SK-N-SH (cell line): ENCODE measurements around the gene ANAPC16. TPM values are rescaled to one million over a fixed set of nuclear protein-coding genes. Genes with fewer than 3 reads are reported as not detected.

ENCODE experiments used
- CTCF ChIA-PET: fragments of 300-600, 350-600 bp; formaldehyde crosslinking; extraction: SDS; loops from one replicate; lab custom pipeline; 2021; lab: Yijun Ruan, JAX
- POLR2A ChIA-PET: fragments of 350-600 bp; sonication (Branson Sonifier 250); formaldehyde crosslinking; extraction: SDS; loops from one replicate; lab custom pipeline; 2020; ENCODE audit warnings: antibody characterized with exemption, inconsistent platforms; lab: Yijun Ruan, JAX
- DNase-seq: peaks from one replicate; pipeline ENCODE4 v3.0.0; 2012
- H2AFZ ChIP-seq: fragments of 200-600 bp; sonication (generic); 2 replicates; pipeline ENCODE4 v1.8.1; 2016; ENCODE audit warnings: antibody characterized with exemption, mild to moderate bottlenecking, low read depth
- H3F3A ChIP-seq: fragments of 200-600 bp; sonication (generic); replicated peaks from 2 replicates; pipeline ENCODE3; 2016; ENCODE audit warnings: antibody characterized with exemption, mild to moderate bottlenecking; ENCODE audit not compliant: insufficient read depth
- H3K27ac ChIP-seq, 2 experiments: fragments of 200-500 bp in 1 of 2; fragments of 200-600 bp in 1 of 2; sonication (Bioruptor generic) in 1 of 2; sonication (generic), shearing (Covaris generic) in 1 of 2; 2 replicates each; pipeline versions ENCODE4 v1.5.1 to v1.6.1; 2014 to 2016; ENCODE audit warnings: low read depth in 2 of 2, inconsistent platforms in 1 of 2, low read length in 1 of 2, mild to moderate bottlenecking in 1 of 2, mixed read lengths in 1 of 2
- H3K27me3 ChIP-seq: fragments of 200-600 bp; sonication (generic), shearing (Covaris generic); 2 replicates; pipeline ENCODE4 v1.6.1; 2016; ENCODE audit warnings: mixed run types; ENCODE audit not compliant: insufficient read depth
- H3K36me3 ChIP-seq, 2 experiments: fragments of 200-500 bp in 1 of 2; fragments of 200-600 bp in 1 of 2; sonication (Bioruptor generic) in 1 of 2; sonication (generic) in 1 of 2; replicated peaks in 1 of 2; 2 replicates each; pipeline versions ENCODE3 to v1.5.1; 2014 to 2016; ENCODE audit warnings: low read length in 1 of 2, mild to moderate bottlenecking in 1 of 2; ENCODE audit not compliant: insufficient read depth in 2 of 2, control insufficient read depth in 1 of 2
- H3K4me1 ChIP-seq, 2 experiments: fragments of 200-500 bp in 1 of 2; fragments of 200-600 bp in 1 of 2; sonication (Bioruptor generic) in 1 of 2; sonication (generic), shearing (Covaris generic) in 1 of 2; 2 replicates each; pipeline versions ENCODE4 v1.5.1 to v1.6.1; 2014 to 2016; ENCODE audit warnings: low read depth in 1 of 2, low read length in 1 of 2, mixed run types in 1 of 2; ENCODE audit not compliant: insufficient read depth in 2 of 2, control insufficient read depth in 1 of 2
- H3K4me2 ChIP-seq: fragments of 200-600 bp; sonication (generic), shearing (Covaris generic); 2 replicates; pipeline ENCODE4 v1.6.1; 2017; ENCODE audit warnings: mixed run types
- H3K4me3 ChIP-seq, 2 experiments: fragments of 200-500 bp in 1 of 2; fragments of 200-600 bp in 1 of 2; sonication (Bioruptor generic) in 1 of 2; sonication (generic), shearing (Covaris generic) in 1 of 2; 2 replicates each; pipeline versions ENCODE4 v1.5.1 to v1.8.1; 2014 to 2016; ENCODE audit warnings: low read depth in 2 of 2, inconsistent platforms in 1 of 2, low read length in 1 of 2, mild to moderate bottlenecking in 1 of 2, mixed read lengths in 1 of 2, moderate library complexity in 1 of 2
- H3K79me2 ChIP-seq: fragments of 200-600 bp; sonication (generic); 2 replicates; pipeline ENCODE4 v1.8.1; 2017; ENCODE audit warnings: mild to moderate bottlenecking; ENCODE audit not compliant: insufficient read depth
- H3K9ac ChIP-seq: fragments of 200-600 bp; sonication (generic); 2 replicates; pipeline ENCODE4 v1.6.1; 2017; ENCODE audit warnings: mixed run types
- H3K9me2 ChIP-seq: fragments of 200-600 bp; sonication (generic); 2 replicates; pipeline ENCODE4 v1.6.1; 2017; ENCODE audit warnings: mixed run types
- H3K9me3 ChIP-seq: fragments of 200-600 bp; sonication (generic); 2 replicates; pipeline ENCODE4 v1.6.1; 2017; ENCODE audit warnings: mixed run types, mild to moderate bottlenecking, moderate library complexity
- H4K20me1 ChIP-seq: fragments of 200-600 bp; sonication (generic); 2 replicates; pipeline ENCODE4 v1.6.1; 2017; ENCODE audit warnings: mild to moderate bottlenecking, mixed run types; ENCODE audit not compliant: insufficient read depth
- CTCF ChIP-seq: fragments of 200-600 bp; sonication (generic); IDR thresholded peaks from 2 replicates; pipeline ENCODE4 v1.6.1; 2017; ENCODE audit warnings: antibody characterized with exemption, mild to moderate bottlenecking, moderate library complexity
- EZH2phosphoT487 ChIP-seq: fragments of 200-600 bp; sonication (generic); IDR thresholded peaks from 2 replicates; pipeline ENCODE4 v1.6.1; 2017; ENCODE audit warnings: low read depth, mixed run types, mild to moderate bottlenecking, antibody characterized with exemption, moderate library complexity, borderline replicate concordance
- GABPA ChIP-seq: IDR thresholded peaks from 2 replicates; pipeline ENCODE4 v1.4.0; 2012; ENCODE audit warnings: low read depth, mild to moderate bottlenecking
- IRF3 ChIP-seq: fragments of 150-350 bp; IDR thresholded peaks from 2 replicates; pipeline ENCODE4 v1.6.1; 2016; ENCODE audit warnings: mild to moderate bottlenecking, low read depth, low read length
- MXI1 ChIP-seq: IDR thresholded peaks from 2 replicates; pipeline ENCODE4 v1.6.1; 2012; ENCODE audit warnings: mild to moderate bottlenecking, low read depth, low read length, improper control_type of control experiment
- NRF1 ChIP-seq: IDR thresholded peaks from 2 replicates; pipeline ENCODE4 v1.6.1; 2012; ENCODE audit warnings: low read depth, mild to moderate bottlenecking, low read length
- USF1 ChIP-seq: IDR thresholded peaks from 2 replicates; pipeline ENCODE4 v1.4.0; 2012; ENCODE audit warnings: low read depth, borderline replicate concordance
- ZBTB33 ChIP-seq: IDR thresholded peaks from 2 replicates; pipeline ENCODE4 v1.4.0; 2012; ENCODE audit warnings: low read depth, borderline replicate concordance
- polyA plus RNA-seq, 3 experiments: library from polyadenylated mRNA; depleted of rRNA; stranded (reverse); fragments of >200 nt; gene quantifications; 2 replicates each; pipeline ENCODE4 v1.2.3, GENCODE V29; 2012

ANAPC16 gene
- polyA plus RNA-seq, 1 of the 3 experiments (the other 2 are of a cell fraction) = 45.2 TPM

GRCh38 chr10:72173619-72174296 lies 42.1 kb upstream of the ANAPC16 start (continued):
- TF ChIP-seq IRF3 (no peak), MXI1 (no peak), USF1 (no peak), GABPA (no peak), ZBTB33 (no peak), EZH2phosphoT487 (no peak), NRF1 (no peak)
- TF ChIP-seq, all 33 proteins: peak for 7

- H3K36me3 ChIP-seq = peaks cover 9 to 10% of the 10 kb centered on the region in 2 experiments
- H3K4me3 ChIP-seq = no peak overlapping the region
- ChIA-PET CTCF (interaction anchor here (1.2 to 1.7 kb wide), 4 partner anchors 9 to 278 kb away, joined by 3 to 4 read pairs (median 4); no protein-coding TSS in a partner anchor), POLR2A (interaction anchor here (1.4 kb wide), 1 partner anchor 9 kb away, joined by 4 read pairs; no protein-coding TSS in a partner anchor)
- H3K27ac ChIP-seq = peak overlapping the region; percentile 80 to 90
- peak overlapping the region; percentile 40 for H3K4me2 ChIP-seq
- H3K9me3 ChIP-seq = no peaks in the 10 kb centered on the region
- no peaks in the 10 kb centered on the region for H3K79me2 ChIP-seq
- peaks cover 12 to 38% of the 10 kb centered on the region in 2 experiments for H3K4me1 ChIP-seq
- no peak overlapping the region for H2AFZ ChIP-seq
- DNase-seq = no peak
- H4K20me1 ChIP-seq = no peaks in the 10 kb centered on the region
- TF ChIP-seq CTCF = no peak
- no peaks in the 10 kb centered on the region for H3K27me3 ChIP-seq
- no peak overlapping the region for H3K9ac ChIP-seq
- peaks cover 59% of the 10 kb centered on the region for H3F3A ChIP-seq
- no peaks in the 10 kb centered on the region for H3K9me2 ChIP-seq
Measured at GRCh38 chr10:72174297-72174662, 41.5 kb upstream of the ANAPC16 start.
